Mucosa of descending colon (tissue), 3 donors: Measurements from ENCODE around the gene CPLANE2. TPM values are rescaled to one million over a fixed set of nuclear protein-coding genes. Genes with fewer than 3 reads are reported as not detected.
"Not testable (repeated sequence)": the region's sequence is repeated elsewhere in the genome, so short reads cannot be mapped to it uniquely, and the experiment has no call there.

Experiments
- ATAC-seq: fragments of 200-7000 bp; cut with Tn5 transposase; one replicate; pipeline ENCODE4 v1.9.1; 2020; ENCODE audit warnings: mild to moderate bottlenecking, moderate library complexity
- DNase-seq, 3 donors: peaks; one replicate each; pipeline ENCODE4 v3.0.0-alpha.2; 2020
- H3K36me3 ChIP-seq: fragments of 200-600 bp; one replicate; pipeline ENCODE4 v1.8.0; 2021; ENCODE audit warnings: low read depth, mild to moderate bottlenecking
- H3K4me1 ChIP-seq: fragments of 200-600 bp; one replicate; pipeline ENCODE4 v1.8.0; 2021; ENCODE audit warnings: low read depth, mild to moderate bottlenecking
- H3K4me3 ChIP-seq: fragments of 200-600 bp; one replicate; pipeline ENCODE4 v1.8.0; 2021; ENCODE audit warnings: mild to moderate bottlenecking
- H3K9me3 ChIP-seq: fragments of 200-600 bp; one replicate; pipeline ENCODE4 v1.8.0; 2021; ENCODE audit warnings: mild to moderate bottlenecking
- intact Hi-C, 2 donors: fragments of 100-400 bp; cut with DNase I in 1 of 2; cut with micrococcal nuclease in 1 of 2; formaldehyde crosslinking; loops; one replicate each; pipeline versions ENCODE4 v1.11.0 to v1.11.1; 2022; cut with DNase I, micrococcal nuclease
- total RNA-seq, 3 donors: library from RNA; stranded (reverse); fragmentation: NEBNext Ultra II Directional in 2 of 3; extraction: Animal tissue kit (Norgen Biotek cat#: 25700) in 2 of 3; gene quantifications; one replicate each; pipeline versions ENCODE4 v1.2.1 to v1.2.4, GENCODE V29; 2021 to 2023
- TF ChIP-seq, protein P1 (sequence below): fragments of 200-600 bp; IDR thresholded peaks from one replicate; pipeline ENCODE4 v1.8.0; 2022; ENCODE audit warnings: antibody characterized with exemption, mild to moderate bottlenecking
- donor health status: DM: no; HTN: no; CAD: no; lungs with moderate emphysema.
- donor health status: DM: no; HTN: no; CAD: no.
- donor health status: DM: no; HTN: yes; CAD: no.

CPLANE2 gene
- total RNA-seq, 3 donors from 2014 or later = 5.3 to 9.9 (median 5.9) TPM

DNA sequence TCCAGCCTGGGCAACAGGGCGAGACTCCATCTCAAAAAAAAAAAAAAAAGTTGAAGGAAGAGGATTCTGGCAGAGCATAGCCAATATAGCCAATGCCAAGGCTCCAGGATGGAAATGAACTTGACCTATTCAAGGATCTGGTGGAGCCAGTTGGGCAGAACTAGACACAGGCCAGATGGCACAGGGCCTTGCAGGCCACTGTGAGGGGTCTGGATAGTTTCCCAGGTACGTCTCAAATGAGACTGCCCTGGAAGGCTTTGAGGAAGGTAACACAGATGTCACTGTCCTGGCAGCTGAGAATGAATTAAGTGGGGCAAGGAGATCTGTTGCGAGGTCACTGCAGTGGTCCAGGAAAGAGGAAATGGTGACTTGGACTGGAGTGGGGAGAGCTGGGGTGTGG lies 12.5 kb downstream of the CPLANE2 start:
- H3K4me3 ChIP-seq = no peak overlapping the region
- DNase-seq (no peak), ATAC-seq (no peak)
- H3K4me1 ChIP-seq = peaks cover 3% of the 10 kb centered on the region
- no peaks in the 10 kb centered on the region for H3K9me3 ChIP-seq
- intact Hi-C loops = no loop called here
- no peaks in the 10 kb centered on the region for H3K36me3 ChIP-seq
- TF ChIP-seq, protein P1, sequence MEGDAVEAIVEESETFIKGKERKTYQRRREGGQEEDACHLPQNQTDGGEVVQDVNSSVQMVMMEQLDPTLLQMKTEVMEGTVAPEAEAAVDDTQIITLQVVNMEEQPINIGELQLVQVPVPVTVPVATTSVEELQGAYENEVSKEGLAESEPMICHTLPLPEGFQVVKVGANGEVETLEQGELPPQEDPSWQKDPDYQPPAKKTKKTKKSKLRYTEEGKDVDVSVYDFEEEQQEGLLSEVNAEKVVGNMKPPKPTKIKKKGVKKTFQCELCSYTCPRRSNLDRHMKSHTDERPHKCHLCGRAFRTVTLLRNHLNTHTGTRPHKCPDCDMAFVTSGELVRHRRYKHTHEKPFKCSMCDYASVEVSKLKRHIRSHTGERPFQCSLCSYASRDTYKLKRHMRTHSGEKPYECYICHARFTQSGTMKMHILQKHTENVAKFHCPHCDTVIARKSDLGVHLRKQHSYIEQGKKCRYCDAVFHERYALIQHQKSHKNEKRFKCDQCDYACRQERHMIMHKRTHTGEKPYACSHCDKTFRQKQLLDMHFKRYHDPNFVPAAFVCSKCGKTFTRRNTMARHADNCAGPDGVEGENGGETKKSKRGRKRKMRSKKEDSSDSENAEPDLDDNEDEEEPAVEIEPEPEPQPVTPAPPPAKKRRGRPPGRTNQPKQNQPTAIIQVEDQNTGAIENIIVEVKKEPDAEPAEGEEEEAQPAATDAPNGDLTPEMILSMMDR = no peak

DNA sequence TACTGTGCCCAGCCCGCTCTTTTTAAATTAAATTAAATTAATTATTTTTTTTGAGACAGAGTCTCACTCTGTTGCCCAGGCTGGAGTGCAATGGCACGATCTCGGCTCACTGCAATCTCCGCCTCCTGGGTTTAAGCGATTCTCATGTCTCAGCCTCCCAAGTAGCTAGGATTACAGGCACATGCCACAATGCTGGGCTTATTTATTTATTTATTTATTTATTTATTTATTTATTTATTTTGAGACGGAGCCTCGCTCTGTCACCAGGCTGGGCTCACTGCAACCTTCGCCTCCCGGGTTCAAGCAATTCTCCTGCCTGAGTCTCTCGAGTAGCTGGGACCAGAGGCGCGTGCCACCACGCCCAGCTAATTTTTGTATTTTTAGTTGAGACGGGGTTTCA lies 14.3 kb downstream of the CPLANE2 start:
- H3K4me1 ChIP-seq, ATAC-seq, H3K9me3 ChIP-seq, H3K4me3 ChIP-seq, H3K36me3 ChIP-seq, DNase-seq, intact Hi-C loops: not testable (repeated sequence)

DNA sequence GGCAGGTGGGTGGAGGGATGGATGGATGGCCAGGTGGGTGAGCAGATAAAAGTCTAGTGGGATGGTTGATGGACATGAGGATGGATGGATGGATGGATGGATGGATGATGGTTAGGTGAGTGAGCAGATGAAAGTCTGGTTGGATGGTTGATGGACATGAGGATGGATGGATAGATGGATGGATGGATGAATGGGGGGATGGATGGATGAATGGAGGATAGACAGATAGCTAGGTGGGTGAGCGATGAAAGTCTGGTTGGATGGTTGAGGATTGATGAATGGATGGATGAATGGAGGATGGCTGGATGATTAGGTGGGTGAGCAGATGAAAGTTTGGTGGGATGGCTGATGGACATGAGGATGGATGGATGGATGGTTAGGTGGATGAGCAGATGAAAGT lies 15.5 kb downstream of the CPLANE2 start:
- TF ChIP-seq, protein P1 = no peak
- no peak for DNase-seq
- no peak for ATAC-seq
- intact Hi-C loops = no loop called here
- peaks cover 10% of the 10 kb centered on the region for H3K4me1 ChIP-seq
- H3K9me3 ChIP-seq = no peaks in the 10 kb centered on the region
- H3K36me3 ChIP-seq = no peaks in the 10 kb centered on the region
- H3K4me3 ChIP-seq = no peak overlapping the region

DNA sequence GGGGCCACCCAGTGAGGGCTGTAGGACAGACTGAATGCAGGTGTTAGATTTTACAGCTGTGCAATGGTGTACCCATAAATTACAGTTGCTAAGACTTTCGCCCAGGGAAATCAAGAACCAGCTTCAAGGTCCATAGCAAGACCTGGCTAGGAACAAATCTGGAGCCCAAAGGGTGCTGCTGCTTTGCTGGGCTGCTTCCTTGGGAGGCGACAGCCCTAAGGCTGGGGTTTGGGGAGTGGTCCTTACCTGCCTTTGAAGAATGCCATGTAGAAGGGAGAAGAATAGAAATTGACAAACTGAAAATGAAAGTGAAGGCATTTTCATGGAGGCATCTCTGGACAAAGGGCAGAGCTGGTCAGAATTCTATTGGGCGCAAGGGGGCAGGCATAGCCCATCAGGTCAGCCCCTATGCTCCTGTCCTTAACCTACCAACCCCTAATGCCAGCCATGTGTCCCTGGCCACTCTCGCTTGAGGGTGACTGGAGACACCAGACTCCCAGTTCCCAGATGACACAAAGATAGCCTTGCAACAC lies 16.9 kb downstream of the CPLANE2 start:
- DNase-seq = no peak
- TF ChIP-seq, protein P1 = no peak
- ATAC-seq = no peak
- H3K4me1 ChIP-seq = peaks cover 10% of the 10 kb centered on the region
- no peak overlapping the region for H3K4me3 ChIP-seq
- no peaks in the 10 kb centered on the region for H3K9me3 ChIP-seq
- no peaks in the 10 kb centered on the region for H3K36me3 ChIP-seq
- intact Hi-C loops = no loop called here

DNA sequence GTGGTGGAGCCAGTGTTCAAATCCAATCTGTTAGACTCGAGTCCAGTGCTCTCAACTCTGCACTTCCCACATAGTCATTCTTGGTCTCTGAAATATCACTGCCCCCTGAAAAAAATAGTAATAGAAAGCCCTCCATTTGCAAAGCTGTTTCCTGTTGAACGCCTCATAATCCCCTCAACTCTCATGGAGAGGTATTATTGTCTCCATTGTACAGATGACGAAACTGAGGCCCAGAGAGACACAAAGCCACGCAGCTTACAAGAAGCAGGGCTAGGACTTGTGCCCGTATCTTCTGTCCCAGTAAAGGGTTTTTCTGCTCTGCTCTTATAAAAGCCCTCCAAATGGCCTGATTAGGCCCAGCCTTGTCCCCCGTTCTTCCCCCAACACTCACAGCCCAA lies 18.3 kb downstream of the CPLANE2 start:
- intact Hi-C loops = no loop called here
- ATAC-seq (no peak), DNase-seq (no peak)
- TF ChIP-seq, protein P1 = no peak
- H3K4me1 ChIP-seq = peaks cover 10% of the 10 kb centered on the region
- H3K4me3 ChIP-seq = no peak overlapping the region
- H3K9me3 ChIP-seq = no peaks in the 10 kb centered on the region
- H3K36me3 ChIP-seq = no peaks in the 10 kb centered on the region

DNA sequence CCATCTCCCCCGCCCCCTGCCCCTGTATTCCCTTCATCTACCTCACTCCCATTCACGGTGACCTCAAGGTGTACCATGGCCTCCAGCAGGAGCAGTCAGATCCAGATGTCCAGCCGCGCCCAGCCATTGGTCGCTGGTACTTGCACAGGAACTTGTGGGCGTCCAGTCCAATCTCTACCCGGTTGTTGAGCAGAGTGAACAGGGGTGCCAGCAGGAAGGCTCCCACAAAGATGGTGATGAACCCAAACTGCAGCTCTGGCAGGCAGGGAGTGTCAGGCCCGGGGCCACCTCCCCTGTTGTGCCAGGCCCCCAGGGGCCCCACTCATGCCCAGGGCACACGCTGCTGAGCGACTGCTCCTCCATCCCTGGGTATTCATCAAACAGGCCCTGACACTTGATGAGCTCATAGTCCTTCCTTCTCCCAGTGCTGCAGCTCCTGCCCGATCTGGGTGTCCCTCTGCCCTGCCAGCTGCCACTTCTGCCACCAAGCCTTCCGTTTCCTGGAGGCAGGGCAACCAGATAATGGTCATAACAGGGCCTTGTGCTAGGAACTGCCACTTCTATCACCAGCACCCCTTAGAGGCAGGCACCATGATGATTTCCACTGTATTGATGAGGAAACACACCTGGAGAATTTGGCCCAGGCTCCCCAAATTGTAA lies 18.8 kb downstream of the CPLANE2 start:
- no peaks in the 10 kb centered on the region for H3K9me3 ChIP-seq
- H3K4me3 ChIP-seq = no peak overlapping the region
- TF ChIP-seq, protein P1 = no peak
- H3K36me3 ChIP-seq = no peaks in the 10 kb centered on the region
- peaks cover 10% of the 10 kb centered on the region for H3K4me1 ChIP-seq
- peak; percentile 60 to 79 (median 74) for DNase-seq
- peak; percentile 45 for ATAC-seq
- intact Hi-C loops = no loop called here
